SU-DHL-6 (cell line): ENCODE measurements around the gene PMS2.

Source experiments
- H2AFZ ChIP-seq: fragments of 200-600 bp; sonication (generic); 2 replicates; pipeline ENCODE4 v1.6.1; 2014; ENCODE audit warnings: low read depth, mild to moderate bottlenecking, moderate library complexity, mixed read lengths, antibody characterized with exemption, low read length; ENCODE audit not compliant: severe bottlenecking
- H3F3A ChIP-seq: fragments of 200-600 bp; shearing (Covaris generic); 2 replicates; pipeline ENCODE4 v1.6.0; 2016; ENCODE audit warnings: antibody characterized with exemption, mild to moderate bottlenecking; ENCODE audit not compliant: insufficient read depth
- H3K27ac ChIP-seq: fragments of 200-600 bp; sonication (generic); 2 replicates; pipeline ENCODE4 v1.5.1; 2016; ENCODE audit warnings: low read depth, mild to moderate bottlenecking, low read length, moderate library complexity, mixed read lengths
- H3K27me3 ChIP-seq: fragments of 200-600 bp; sonication (generic), shearing (Covaris generic); 2 replicates; pipeline ENCODE4 v1.6.0; 2014; ENCODE audit warnings: mild to moderate bottlenecking, low read length
- H3K36me3 ChIP-seq: fragments of 200-600 bp; sonication (generic); 2 replicates; pipeline ENCODE4 v1.6.1; 2014; ENCODE audit warnings: mild to moderate bottlenecking, low read length, mixed read lengths
- H3K4me2 ChIP-seq: fragments of 300-600, 200-600 bp; shearing (Covaris generic), sonication (generic); 2 replicates; pipeline ENCODE4 v1.6.0; 2014; ENCODE audit warnings: low read length, low read depth, mild to moderate bottlenecking; ENCODE audit not compliant: poor library complexity, severe bottlenecking
- H3K4me3 ChIP-seq: fragments of 200-600 bp; sonication (generic); 2 replicates; pipeline ENCODE4 v1.5.1; 2014; ENCODE audit warnings: antibody characterized with exemption, low read length, mild to moderate bottlenecking, mixed read lengths; ENCODE audit not compliant: insufficient read depth, poor library complexity, severe bottlenecking
- H3K79me2 ChIP-seq: fragments of 200-600 bp; sonication (generic); 2 replicates; pipeline ENCODE4 v1.6.1; 2014; ENCODE audit warnings: mild to moderate bottlenecking, low read length, moderate library complexity; ENCODE audit not compliant: insufficient read depth
- H3K9ac ChIP-seq: fragments of 200-600 bp; sonication (generic); 2 replicates; pipeline ENCODE4 v1.7.0; 2014; ENCODE audit warnings: mild to moderate bottlenecking, low read length
- H3K9me2 ChIP-seq: fragments of 200-600 bp; sonication (generic); replicated peaks from 2 replicates; pipeline ENCODE4 v1.6.1; 2014; ENCODE audit warnings: low read length; ENCODE audit not compliant: insufficient read depth
- H3K9me3 ChIP-seq: fragments of 200-600 bp; sonication (generic); 2 replicates; pipeline ENCODE4 v1.6.1; 2014; ENCODE audit warnings: low read length, mixed read lengths; ENCODE audit not compliant: insufficient read depth
- H4K20me1 ChIP-seq: fragments of 200-600 bp; sonication (generic); 2 replicates; pipeline ENCODE4 v1.6.1; 2014; ENCODE audit warnings: low read depth, mild to moderate bottlenecking, antibody characterized with exemption, low read length, moderate library complexity, mixed read lengths
- CTCF ChIP-seq: fragments of 200-600 bp; sonication (generic); IDR thresholded peaks from one replicate; pipeline ENCODE4 v1.5.1; 2017; ENCODE audit warnings: antibody characterized with exemption, mild to moderate bottlenecking, low read length, moderate library complexity; ENCODE audit not compliant: insufficient read depth, poor library complexity, severe bottlenecking
- EZH2phosphoT487 ChIP-seq: fragments of 200-600 bp; sonication (generic), shearing (Covaris generic); conservative IDR thresholded peaks from 2 replicates; pipeline ENCODE4 v1.6.1; 2018; ENCODE audit warnings: mild to moderate bottlenecking, antibody characterized with exemption, low read length, moderate library complexity, mixed read lengths

The PMS2 gene

DNA sequence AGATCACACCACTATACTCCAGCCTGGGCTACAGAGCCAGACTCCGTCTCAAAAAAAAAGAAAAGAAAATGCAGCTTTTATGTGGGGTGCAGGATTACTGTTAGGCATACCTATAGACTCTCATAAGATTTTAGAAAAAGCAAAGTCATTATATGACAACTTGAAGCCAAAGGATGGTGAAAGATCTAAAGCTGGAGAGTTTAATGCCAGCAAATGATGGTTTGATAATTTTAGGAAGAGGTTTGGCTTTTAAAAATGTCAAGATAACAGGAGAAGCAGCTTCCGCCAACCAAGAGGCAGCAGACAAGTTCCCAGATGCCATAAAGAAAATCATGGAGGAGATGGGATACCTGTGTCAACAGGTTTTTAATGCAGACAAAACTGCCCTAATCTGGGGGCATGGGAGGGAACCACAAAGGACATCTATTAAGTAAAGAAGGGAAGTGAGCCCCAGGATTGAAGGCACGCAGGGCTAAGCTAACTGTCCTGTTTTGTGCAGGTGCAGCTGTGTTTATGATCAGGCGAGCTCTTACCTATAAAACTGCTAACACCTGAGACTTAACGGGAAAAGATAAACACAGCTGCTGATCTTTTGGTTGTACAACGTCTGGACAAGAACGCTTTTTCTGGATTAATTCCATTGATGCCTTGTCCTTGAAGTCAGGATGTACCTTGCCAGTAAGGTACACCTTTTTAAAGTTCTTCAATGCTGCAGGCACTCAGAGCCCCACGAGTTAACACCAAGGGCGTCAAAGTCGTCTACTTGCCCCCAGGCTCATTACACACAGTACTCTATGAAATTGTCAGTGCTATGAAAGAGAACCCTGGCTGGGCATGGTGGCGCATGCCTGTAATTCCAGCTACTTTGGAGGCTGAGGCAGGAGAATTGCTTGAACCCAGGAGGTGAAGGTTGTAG lies 11.8 kb upstream of the PMS2 start:
- H3K9ac ChIP-seq, result no peak overlapping the region
- no peaks in the 10 kb centered on the region for H3K9me2 ChIP-seq
- H4K20me1 ChIP-seq, result peaks cover 4% of the 10 kb centered on the region; the same call in 1 of the 2 replicates
- peaks cover 23% of the 10 kb centered on the region for H3F3A ChIP-seq
- no peaks in the 10 kb centered on the region; the same call in 1 of the 2 replicates for H3K79me2 ChIP-seq
- TF ChIP-seq EZH2phosphoT487 (no peak), CTCF (no peak)
- no peak overlapping the region for H3K27ac ChIP-seq
- H3K4me3 ChIP-seq, result no peak overlapping the region
- no peak overlapping the region for H3K4me2 ChIP-seq
- no peaks in the 10 kb centered on the region for H3K27me3 ChIP-seq
- H3K36me3 ChIP-seq, result peaks cover 39% of the 10 kb centered on the region
- no peaks in the 10 kb centered on the region for H3K9me3 ChIP-seq
- H2AFZ ChIP-seq, result no peak overlapping the region

DNA sequence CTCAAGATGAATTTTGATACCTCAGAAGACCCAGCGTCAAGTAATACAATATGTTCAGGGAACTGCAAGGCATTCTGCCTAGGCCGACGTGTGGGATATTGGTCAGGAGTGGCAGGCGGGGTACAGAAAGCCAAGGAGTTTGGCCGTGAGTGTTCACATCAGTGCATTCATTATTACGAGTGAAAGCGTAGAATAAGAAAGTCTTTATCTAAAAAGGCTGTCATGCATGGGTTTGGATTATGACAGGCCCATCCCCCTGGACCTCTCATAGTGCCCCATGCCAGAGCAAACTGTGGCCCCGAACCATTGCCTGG lies 7.8 kb upstream of the PMS2 start:
- H2AFZ ChIP-seq, result no peak overlapping the region
- no peak for TF ChIP-seq CTCF
- TF ChIP-seq EZH2phosphoT487, result no peak
- H3K4me2 ChIP-seq, result no peak overlapping the region
- H3K27ac ChIP-seq, result no peak overlapping the region
- no peak overlapping the region for H3K9ac ChIP-seq
- no peaks in the 10 kb centered on the region; the same call in 1 of the 2 replicates for H4K20me1 ChIP-seq
- no peak overlapping the region for H3K4me3 ChIP-seq
- H3K9me2 ChIP-seq, result no peaks in the 10 kb centered on the region
- peaks cover 21% of the 10 kb centered on the region; the same call in 1 of the 2 replicates for H3K36me3 ChIP-seq
- H3F3A ChIP-seq, result 0 out of 2 replicates have a peak, but pooled peaks cover 12% of the 10 kb centered on the region
- H3K79me2 ChIP-seq, result peaks cover 22% of the 10 kb centered on the region
- no peaks in the 10 kb centered on the region for H3K9me3 ChIP-seq
- no peaks in the 10 kb centered on the region for H3K27me3 ChIP-seq

DNA sequence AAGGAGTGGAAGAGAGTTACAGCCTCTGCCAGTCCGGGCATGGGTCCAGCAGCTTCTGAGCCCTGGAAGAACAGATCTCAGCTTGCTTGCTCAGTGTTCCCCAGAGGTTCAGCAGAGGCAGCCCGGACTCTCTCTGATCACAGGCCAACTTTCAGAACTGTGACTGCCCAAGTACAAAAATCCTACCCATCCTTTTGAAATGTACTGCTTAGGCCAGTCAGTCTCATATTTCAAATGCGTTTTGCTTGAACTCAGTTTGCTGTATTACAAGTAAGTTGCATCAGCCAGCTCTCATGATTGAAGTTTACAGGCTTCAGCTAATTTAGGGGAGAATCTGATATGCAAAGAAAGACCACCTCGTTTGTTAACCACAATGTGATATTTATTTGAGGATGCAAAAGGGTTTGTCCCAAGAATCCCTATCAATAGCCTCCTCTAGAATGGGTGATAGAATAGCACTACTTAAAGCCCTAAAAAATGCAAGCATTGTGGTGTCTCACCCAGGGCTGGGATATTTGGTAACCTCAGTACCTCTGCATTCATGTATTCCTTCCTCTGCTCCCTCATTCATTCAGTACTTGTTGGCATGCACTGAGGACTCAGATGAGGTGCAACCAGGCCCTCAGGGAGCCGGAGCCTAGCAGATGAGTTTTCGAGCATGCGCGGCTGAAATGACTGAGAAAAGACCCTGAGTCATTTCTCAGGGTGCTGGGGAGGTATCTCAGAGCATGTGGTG lies 7.2 kb upstream of the PMS2 start:
- Histone ChIP-seq H3K27ac (peak overlapping the region; percentile 23), H4K20me1 (no peaks in the 10 kb centered on the region; the same call in 1 of the 2 replicates), H3K79me2 (peaks cover 27% of the 10 kb centered on the region), H3K4me2 (no peak overlapping the region), H3K4me3 (no peak overlapping the region), H3K36me3 (peaks cover 17% of the 10 kb centered on the region; the same call in 1 of the 2 replicates), H3K27me3 (no peaks in the 10 kb centered on the region), H3F3A (0 out of 2 replicates have a peak, but pooled peaks cover 10% of the 10 kb centered on the region), H3K9ac (no peak overlapping the region), H2AFZ (no peak overlapping the region), H3K9me3 (no peaks in the 10 kb centered on the region), H3K9me2 (no peaks in the 10 kb centered on the region)
- TF ChIP-seq EZH2phosphoT487 (no peak), CTCF (no peak)
